GM12878 (cell line): ENCODE data around the gene DOCK9. TPM values are rescaled to one million over a fixed set of nuclear protein-coding genes. Genes with fewer than 3 reads are reported as not detected.

Experiments
- ATAC-seq: fragments of 200-7000 bp; cut with Tn5 transposase; 3 replicates; pipeline ENCODE4 v1.9.1; 2020; ENCODE audit warnings: mild to moderate bottlenecking, moderate library complexity
- BruUV-seq: library from RNA; stranded (reverse); fragments of 400-500 nt; replicated peaks from 2 replicates; lab custom pipeline; 2021; lab: Mats Ljungman, UMichigan
- CTCF ChIA-PET: fragments of 300-600 bp; sonication (Branson Sonifier 250); formaldehyde crosslinking; extraction: SDS; loops from one replicate; lab custom pipeline; 2021; ENCODE audit warnings: inconsistent platforms; lab: Yijun Ruan, JAX
- POLR2A ChIA-PET: fragments of 350-600 bp; formaldehyde crosslinking; extraction: SDS; loops from one replicate; lab custom pipeline; 2021; ENCODE audit warnings: inconsistent platforms; lab: Charles Lee
- RAD21 ChIA-PET: fragments of 300-600 bp; sonication (Branson Sonifier 250); formaldehyde crosslinking; loops from one replicate; lab custom pipeline; 2023; ENCODE audit warnings: antibody characterized with exemption; ENCODE audit not compliant: unreplicated experiment; lab: Charles Lee
- SMC1A ChIA-PET: fragments of 300-600 bp; sonication (Branson Sonifier 250); formaldehyde crosslinking; loops from one replicate; lab custom pipeline; 2023; ENCODE audit not compliant: unreplicated experiment, uncharacterized antibody; lab: Charles Lee
- DNase-seq: peaks from one replicate; pipeline ENCODE4 v3.0.0-alpha.2; 2011; ENCODE audit warnings: low read depth, low spot score
- FAIRE-seq: peaks from 3 replicates; lab custom pipeline; 2011; peaks lifted over from hg19 to GRCh38; lab: Jason Lieb, UNC
- H2AFZ ChIP-seq: 2 replicates; pipeline ENCODE4 v1.6.0; 2011; ENCODE audit warnings: low read depth, low read length, control low read depth; ENCODE audit not compliant: control insufficient read depth
- H3K27ac ChIP-seq: 2 replicates; pipeline ENCODE4 v1.5.1; 2011; ENCODE audit warnings: control low read depth; ENCODE audit not compliant: control insufficient read depth, insufficient read depth
- H3K27me3 ChIP-seq, 2 experiments: replicated peaks in 1 of 2; 2 replicates each; pipeline versions ENCODE4 v1.6.0 to v1.6.1; 2011; ENCODE audit warnings: low read length in 1 of 2; ENCODE audit not compliant: control insufficient read depth in 2 of 2, insufficient read depth in 2 of 2
- H3K36me3 ChIP-seq, 2 experiments: 2 replicates each; pipeline ENCODE4 v1.5.1; 2011; ENCODE audit warnings: low read length in 1 of 2; ENCODE audit not compliant: control insufficient read depth in 2 of 2, insufficient read depth in 2 of 2
- H3K4me1 ChIP-seq: 2 replicates; pipeline ENCODE4 v1.6.1; 2011; ENCODE audit warnings: mild to moderate bottlenecking, low read length, moderate library complexity, mixed read lengths; ENCODE audit not compliant: control insufficient read depth, insufficient read depth
- H3K4me2 ChIP-seq: 2 replicates; pipeline ENCODE4 v1.6.0; 2011; ENCODE audit warnings: control low read depth; ENCODE audit not compliant: control insufficient read depth, insufficient read depth
- H3K4me3 ChIP-seq: fragments of 200-600 bp; sonication (generic); 2 replicates; pipeline ENCODE4 v1.5.1; 2016
- H3K79me2 ChIP-seq: 2 replicates; pipeline ENCODE4 v1.6.0; 2011; ENCODE audit warnings: low read length; ENCODE audit not compliant: control insufficient read depth, insufficient read depth
- H3K9ac ChIP-seq: 2 replicates; pipeline ENCODE4 v1.8.0; 2011; ENCODE audit warnings: low read length, control low read depth, mixed read lengths; ENCODE audit not compliant: control insufficient read depth, insufficient read depth
- H3K9me3 ChIP-seq: replicated peaks from 3 replicates; pipeline ENCODE4 v1.5.1; 2011; ENCODE audit warnings: mild to moderate bottlenecking, low read length; ENCODE audit not compliant: control insufficient read depth, insufficient read depth
- H4K20me1 ChIP-seq: 2 replicates; pipeline ENCODE4 v1.6.0; 2011; ENCODE audit not compliant: control insufficient read depth, insufficient read depth
- CBX5 ChIP-seq: sonication (generic); IDR thresholded peaks from 2 replicates; pipeline ENCODE4 v1.6.1; 2016; ENCODE audit warnings: low read depth, moderate library complexity, mild to moderate bottlenecking, inconsistent platforms
- CHD2 ChIP-seq: IDR thresholded peaks from 2 replicates; pipeline ENCODE4 v1.6.1; 2011; ENCODE audit warnings: low read depth, low read length, improper control_type of control experiment, borderline replicate concordance
- E4F1 ChIP-seq: fragments of 450-650 bp; IDR thresholded peaks from 2 replicates; pipeline ENCODE4 v1.6.1; 2018; ENCODE audit warnings: borderline replicate concordance, mild to moderate bottlenecking; ENCODE audit not compliant: partially characterized antibody
- EZH2 ChIP-seq: IDR thresholded peaks from 2 replicates; pipeline ENCODE4 v1.6.1; 2012; ENCODE audit warnings: low read depth, mild to moderate bottlenecking, control low read depth, inconsistent platforms, low read length, borderline replicate concordance; ENCODE audit not compliant: control insufficient read depth
- FOXK2 ChIP-seq: fragments of 450-650 bp; IDR thresholded peaks from 2 replicates; pipeline ENCODE4 v1.6.1; 2017; ENCODE audit warnings: mild to moderate bottlenecking, moderate library complexity
- GABPA ChIP-seq: IDR thresholded peaks from 2 replicates; pipeline ENCODE4 v1.6.1; 2014; ENCODE audit warnings: antibody characterized with exemption, low read depth, mild to moderate bottlenecking, inconsistent platforms
- HSF1 ChIP-seq: fragments of 150-350 bp; IDR thresholded peaks from 2 replicates; pipeline ENCODE4 v1.6.1; 2014; ENCODE audit warnings: mild to moderate bottlenecking, low read depth, low read length
- IKZF1 ChIP-seq: fragments of 450-650 bp; conservative IDR thresholded peaks from 2 replicates; pipeline ENCODE4 v1.6.1; 2017; ENCODE audit warnings: antibody characterized with exemption, mild to moderate bottlenecking
- NFYB ChIP-seq: IDR thresholded peaks from 2 replicates; pipeline ENCODE4 v1.6.1; 2011; ENCODE audit warnings: low read depth, mild to moderate bottlenecking, low read length, improper control_type of control experiment, moderate library complexity; ENCODE audit not compliant: insufficient read depth
- PML ChIP-seq: IDR thresholded peaks from 2 replicates; pipeline ENCODE4 v1.6.1; 2012; ENCODE audit warnings: low read length, inconsistent platforms
- RFX5 ChIP-seq: IDR thresholded peaks from 2 replicates; pipeline ENCODE4 v1.6.1; 2011; ENCODE audit warnings: low read depth, low read length, improper control_type of control experiment
- STAT3 ChIP-seq: IDR thresholded peaks from 2 replicates; pipeline ENCODE4 v1.6.1; 2011; ENCODE audit warnings: low read depth, low read length, improper control_type of control experiment
- SUZ12 ChIP-seq: fragments of 200-600 bp; sonication (generic); IDR thresholded peaks from one replicate; pipeline ENCODE4 v1.6.1; 2018; ENCODE audit warnings: antibody characterized with exemption, mild to moderate bottlenecking; ENCODE audit not compliant: unreplicated experiment
- WGBS: methylation state at CpG from one replicate; pipeline ENCODE4 v1.1.6; 2016; ENCODE audit warnings: low lambda C conversion rate; ENCODE audit not compliant: insufficient replicate concordance, insufficient coverage; ENCODE audit errors: missing lambda C conversion rate; 5-methylcytosine and 5-hydroxymethylcytosine counted together
- in situ Hi-C: fragments of 300-500 bp; cut with MboI; formaldehyde crosslinking; loops from 9 replicates; pipeline ENCODE4 v1.14.3; 2018; ENCODE audit warnings: mixed read lengths
- intact Hi-C: fragments of 100-400 bp; cut with micrococcal nuclease; formaldehyde crosslinking; loops from one replicate; pipeline ENCODE4 v1.14.2; 2022; ENCODE audit not compliant: unreplicated experiment
- polyA plus RNA-seq, 11 experiments: library from polyadenylated mRNA; depleted of rRNA in 4 of 11; unstranded in 6 of 11; stranded (reverse) in 5 of 11; fragments of >200 nt; fragmentation: Nextera tagmentation in 4 of 11; fragmentation: Illumina TruSeq in 1 of 11; extraction: Ambion mirVana in 4 of 11; extraction: Trizol in 1 of 11; gene quantifications; 1 replicate in 1 of 11; 2 replicates in 10 of 11; pipeline versions ENCODE4 v1.2.1 to v1.2.3, GENCODE V29; 2011 to 2016; ENCODE audit warnings: inconsistent platforms in 2 of 11, missing spikeins in 2 of 11, low read depth in 1 of 11
- total RNA-seq, 4 experiments: library from RNA; depleted of rRNA in 3 of 4; stranded (reverse); fragments of >200 nt in 3 of 4; fragmentation: Illumina TruSeq in 1 of 4; extraction: Trizol in 1 of 4; gene quantifications; 2 replicates each; pipeline versions ENCODE4 v1.2.1 to v1.2.3, GENCODE V29; 2013 to 2021

DOCK9 gene
- total and polyA plus RNA-seq, 10 of the 15 experiments (the other 5 are each of a cell fraction or from before 2014, with no cell fraction given), result 0.09 to 2.9 (median 0.74) TPM

GRCh38 chr13:98835156-98835555 is 142.7 kb downstream of the DOCK9 start:
- Histone ChIP-seq H3K9me3 (no peaks in the 10 kb centered on the region), H3K4me3 (no peak overlapping the region), H3K4me2 (no peak overlapping the region), H2AFZ (no peak overlapping the region), H3K9ac (no peak overlapping the region), H3K27me3 (no peaks in the 10 kb centered on the region), H3K27ac (no peak overlapping the region), H3K4me1 (no peaks in the 10 kb centered on the region), H3K79me2 (no peaks in the 10 kb centered on the region), H4K20me1 (no peaks in the 10 kb centered on the region), H3K36me3 (no peaks in the 10 kb centered on the region)
- 38% methylated on average over 3 of the region's 3 CpGs for WGBS
- CTCF ChIA-PET, result interaction anchor here (0.7 to 0.9 kb wide), 2 partner anchors 9 to 341 kb away, joined by 3 read pairs; no protein-coding TSS in a partner anchor
- FAIRE-seq (no peak), ATAC-seq (no peak), DNase-seq (no peak)
- RAD21 ChIA-PET, result interaction anchor here (0.8 kb wide), 1 partner anchor 9 kb away, joined by 3 read pairs; no protein-coding TSS in a partner anchor
- no TSS peak for BruUV-seq
- in situ Hi-C loops (loop anchor here (5.0 kb wide), 1 partner anchor 983 kb away; no protein-coding TSS in a partner anchor), intact Hi-C loops (no loop called here)
- SMC1A ChIA-PET, result interaction anchor here (1.3 kb wide), 1 partner anchor 13 kb away, joined by 3 read pairs; no protein-coding TSS in a partner anchor
- no peak for TF ChIP-seq PML
- no peak for TF ChIP-seq FOXK2
- TF ChIP-seq CBX5, result no peak
- TF ChIP-seq EZH2, result no peak
- POLR2A ChIA-PET, result no interaction called here

- Histone ChIP-seq H3K4me2 (no peak overlapping the region), H3K27me3 (no peaks in the 10 kb centered on the region), H4K20me1 (no peaks in the 10 kb centered on the region), H3K4me3 (no peak overlapping the region), H3K79me2 (no peaks in the 10 kb centered on the region), H2AFZ (no peak overlapping the region), H3K36me3 (no peaks in the 10 kb centered on the region), H3K27ac (no peak overlapping the region), H3K9ac (no peak overlapping the region), H3K4me1 (no peaks in the 10 kb centered on the region), H3K9me3 (no peaks in the 10 kb centered on the region)
- RAD21 ChIA-PET, result no interaction called here
- DNase-seq (no peak), FAIRE-seq (no peak), ATAC-seq (no peak)
- intact Hi-C loops, result no loop called here
- POLR2A ChIA-PET, result no interaction called here
- in situ Hi-C loops, result no loop called here
- WGBS, result 54% methylated on average over 7 of the region's 7 CpGs
- SMC1A ChIA-PET, result no interaction called here
- CTCF ChIA-PET, result interaction anchor here (0.9 kb wide), 1 partner anchor 342 kb away, joined by 3 read pairs; no protein-coding TSS in a partner anchor
- no TSS peak for BruUV-seq
- TF ChIP-seq E4F1 (no peak), CHD2 (no peak), SUZ12 (no peak), IKZF1 (no peak), HSF1 (no peak), GABPA (no peak), NFYB (no peak), STAT3 (no peak), RFX5 (no peak)
These were observed 143.5 kb downstream of the DOCK9 start for GRCh38 chr13:98834254-98834960.
